Osteoblast (primary cell): ENCODE measurements around the gene EEIG2. TPM values are rescaled to one million over a fixed set of nuclear protein-coding genes. Genes with fewer than 3 reads are reported as not detected.

Experiments used
- DNase-seq: peaks from one replicate; pipeline ENCODE4 v3.0.0; 2011; ENCODE audit warnings: low spot score, mixed read lengths; ENCODE audit not compliant: insufficient read length; ENCODE audit errors: missing footprints
- H2AFZ ChIP-seq: 2 replicates; pipeline ENCODE4 v1.6.0; 2011; ENCODE audit warnings: mild to moderate bottlenecking, low read length
- H3K27ac ChIP-seq: 2 replicates; pipeline ENCODE4 v1.5.1; 2011; ENCODE audit warnings: mild to moderate bottlenecking, low read depth, low read length, moderate library complexity
- H3K27me3 ChIP-seq: 2 replicates; pipeline ENCODE4 v1.6.0; 2012; ENCODE audit warnings: mild to moderate bottlenecking, control low read depth, inconsistent platforms, low read length, moderate library complexity; ENCODE audit not compliant: insufficient read depth
- H3K36me3 ChIP-seq: 2 replicates; pipeline ENCODE4 v1.5.1; 2011; ENCODE audit warnings: mild to moderate bottlenecking, low read length, control low read depth, moderate library complexity; ENCODE audit not compliant: insufficient read depth
- H3K4me1 ChIP-seq: 2 replicates; pipeline ENCODE4 v1.5.1; 2011; ENCODE audit warnings: mild to moderate bottlenecking, low read length, control low read depth, moderate library complexity; ENCODE audit not compliant: insufficient read depth
- H3K4me2 ChIP-seq: 2 replicates; pipeline ENCODE4 v1.6.0; 2011; ENCODE audit warnings: mild to moderate bottlenecking, low read length; ENCODE audit not compliant: insufficient read depth
- H3K4me3 ChIP-seq: fragments of 200-600 bp; sonication (generic); 3 replicates; pipeline ENCODE4 v1.5.1; 2012; ENCODE audit warnings: mild to moderate bottlenecking, low read length, inconsistent platforms; ENCODE audit not compliant: insufficient read depth
- H3K79me2 ChIP-seq: 2 replicates; pipeline ENCODE4 v1.6.0; 2012; ENCODE audit warnings: mild to moderate bottlenecking, low read length, control low read depth, inconsistent platforms; ENCODE audit not compliant: insufficient read depth
- H3K9me3 ChIP-seq: 2 replicates; pipeline ENCODE4 v1.5.1; 2011; ENCODE audit warnings: low read depth, low read length, control low read depth
- H4K20me1 ChIP-seq: 2 replicates; pipeline ENCODE4 v1.6.0; 2012; ENCODE audit warnings: mild to moderate bottlenecking, low read length, control low read depth; ENCODE audit not compliant: insufficient read depth
- CTCF ChIP-seq: IDR thresholded peaks from 2 replicates; pipeline ENCODE4 v1.5.1; 2011; ENCODE audit warnings: mild to moderate bottlenecking, low read depth, low read length, moderate library complexity; ENCODE audit errors: extremely low read depth
- total RNA-seq: library from RNA; depleted of rRNA; stranded (reverse); fragments of >200 nt; gene quantifications from 2 replicates; pipeline ENCODE4 v1.2.3, GENCODE V29; 2012

The EEIG2 gene
- 11.2 and 12.4 TPM in 2 replicates for total RNA-seq

GRCh38 chr1:108559215-108560186 is at the start of gene EEIG2:
TSS of gene EEIG2 (plus strand) at chr1:108560100. CDS start at chr1:108560429, 329 bp downstream.
- peak; percentile 99 for DNase-seq
- H3K4me3 ChIP-seq: peak within 1 kb of the TSS; percentile 85
- H4K20me1 ChIP-seq: no peaks in the 10 kb centered on the region
- peak; percentile 49 for TF ChIP-seq CTCF
- peak within 1 kb of the TSS; percentile 89 for H3K4me2 ChIP-seq
- peaks cover 28% of the 10 kb centered on the region for H3K79me2 ChIP-seq
- no peaks in the 10 kb centered on the region for H3K27me3 ChIP-seq
- H3K4me1 ChIP-seq: peaks cover 12% of the 10 kb centered on the region
- no peaks in the 10 kb centered on the region for H3K9me3 ChIP-seq
- no peaks in the 10 kb centered on the region for H3K36me3 ChIP-seq
- peak within 1 kb of the TSS; percentile 78 for H3K27ac ChIP-seq
- H2AFZ ChIP-seq: peak within 1 kb of the TSS; percentile 94

- no peaks in the 10 kb centered on the region for H4K20me1 ChIP-seq
- no peaks in the 10 kb centered on the region for H3K4me1 ChIP-seq
- H3K79me2 ChIP-seq: no peaks in the 10 kb centered on the region
- H3K36me3 ChIP-seq: no peaks in the 10 kb centered on the region
- no peak overlapping the region for H3K27ac ChIP-seq
- no peak overlapping the region for H3K4me3 ChIP-seq
- H3K27me3 ChIP-seq: no peaks in the 10 kb centered on the region
- TF ChIP-seq CTCF: no peak
- H3K9me3 ChIP-seq: no peaks in the 10 kb centered on the region
- H2AFZ ChIP-seq: no peak overlapping the region
- no peak overlapping the region for H3K4me2 ChIP-seq
- DNase-seq: no peak
Observed at GRCh38 chr1:108511764-108512163, 48.1 kb upstream of the EEIG2 start.

GRCh38 chr1:108512239-108513043 is 47.5 kb upstream of the EEIG2 start:
- Histone ChIP-seq H3K4me1 (no peaks in the 10 kb centered on the region), H3K27ac (no peak overlapping the region), H3K27me3 (no peaks in the 10 kb centered on the region), H3K4me3 (no peak overlapping the region), H2AFZ (no peak overlapping the region), H3K9me3 (no peaks in the 10 kb centered on the region), H3K36me3 (no peaks in the 10 kb centered on the region), H3K79me2 (no peaks in the 10 kb centered on the region), H3K4me2 (peak overlapping the region; percentile 25), H4K20me1 (no peaks in the 10 kb centered on the region)
- peak; percentile 77 for TF ChIP-seq CTCF
- DNase-seq: no peak
